Measurements from ENCODE around the gene ITSN2.

- TF ChIP-seq, protein P1, sequence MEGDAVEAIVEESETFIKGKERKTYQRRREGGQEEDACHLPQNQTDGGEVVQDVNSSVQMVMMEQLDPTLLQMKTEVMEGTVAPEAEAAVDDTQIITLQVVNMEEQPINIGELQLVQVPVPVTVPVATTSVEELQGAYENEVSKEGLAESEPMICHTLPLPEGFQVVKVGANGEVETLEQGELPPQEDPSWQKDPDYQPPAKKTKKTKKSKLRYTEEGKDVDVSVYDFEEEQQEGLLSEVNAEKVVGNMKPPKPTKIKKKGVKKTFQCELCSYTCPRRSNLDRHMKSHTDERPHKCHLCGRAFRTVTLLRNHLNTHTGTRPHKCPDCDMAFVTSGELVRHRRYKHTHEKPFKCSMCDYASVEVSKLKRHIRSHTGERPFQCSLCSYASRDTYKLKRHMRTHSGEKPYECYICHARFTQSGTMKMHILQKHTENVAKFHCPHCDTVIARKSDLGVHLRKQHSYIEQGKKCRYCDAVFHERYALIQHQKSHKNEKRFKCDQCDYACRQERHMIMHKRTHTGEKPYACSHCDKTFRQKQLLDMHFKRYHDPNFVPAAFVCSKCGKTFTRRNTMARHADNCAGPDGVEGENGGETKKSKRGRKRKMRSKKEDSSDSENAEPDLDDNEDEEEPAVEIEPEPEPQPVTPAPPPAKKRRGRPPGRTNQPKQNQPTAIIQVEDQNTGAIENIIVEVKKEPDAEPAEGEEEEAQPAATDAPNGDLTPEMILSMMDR (optimal IDR thresholded peaks at IDR 0.05 in 1 of 3, IDR thresholded peaks at IDR 0.05 in 1 of 3, conservative IDR thresholded peaks at IDR 0.05 in 1 of 3; ENCODE audit: extremely low read depth in 1 of 3, insufficient read depth in 2 of 3, low read length in 3 of 3), result no peak
- TF ChIP-seq EZH2 (IDR thresholded peaks at IDR 0.05; ENCODE audit: low read length), result no peak
Measured at GRCh38 chr2:24183366-24184069, 176.8 kb downstream of the ITSN2 start.

Data from keratinocyte (primary cell).